Measurements from ENCODE around the gene ZNF175. TPM values are rescaled to one million over a fixed set of nuclear protein-coding genes. Genes with fewer than 3 reads are reported as not detected.

Gene ZNF175
- total and polyA plus RNA-seq, 9 of the 15 experiments (the other 6 are each of a cell fraction or from before 2014, with no cell fraction given): 3.7 to 37.9 (median 14.0) TPM

- TF ChIP-seq ZNF592 (IDR thresholded peaks at IDR 0.05): peak; percentile 43
- TF ChIP-seq ZNF217 (CRISPR knock-in tag; IDR thresholded peaks at IDR 0.05): no peak
- no peak for TF ChIP-seq GABPB2 (CRISPR knock-in tag; conservative IDR thresholded peaks at IDR 0.05)
- peak; percentile 63; the same call in 1 of the 2 replicates for TF ChIP-seq MYNN (IDR thresholded peaks at IDR 0.05)
- TF ChIP-seq MYNN (CRISPR knock-in tag; IDR thresholded peaks at IDR 0.05): no peak
- TF ChIP-seq NFRKB (IDR thresholded peaks at IDR 0.05; ENCODE audit: low read depth): no peak
- TF ChIP-seq CREB3L1 (IDR thresholded peaks at IDR 0.05; ENCODE audit: borderline replicate concordance, low read depth): no peak
- TF ChIP-seq CHD2 (IDR thresholded peaks at IDR 0.05; ENCODE audit: low read depth, low read length): no peak
- no peak for TF ChIP-seq ZBTB7A (IDR thresholded peaks at IDR 0.05; ENCODE audit: borderline replicate concordance, control insufficient read depth, low read depth, low read length)
- no peak for TF ChIP-seq NR2C2 (CRISPR knock-in tag; IDR thresholded peaks at IDR 0.05)
- TF ChIP-seq NR2C2 (tag; IDR thresholded peaks at IDR 0.05): peak; percentile 67; the same call in 1 of the 2 replicates
- TF ChIP-seq ZBTB33 (CRISPR knock-in tag; IDR thresholded peaks at IDR 0.05): no peak
- TF ChIP-seq FOSL1 (tag; conservative IDR thresholded peaks at IDR 0.05): peak; percentile 15; the same call in 1 of the 2 replicates
- no peak for TF ChIP-seq ZNF134 (CRISPR knock-in tag; conservative IDR thresholded peaks at IDR 0.05)
- peak in 1 of 2 experiments; percentile 62; a peak in 1 of 4 replicates for TF ChIP-seq RCOR1 (IDR thresholded peaks at IDR 0.05; ENCODE audit: borderline replicate concordance in 1 of 2, low read depth in 2 of 2, low read length in 2 of 2)
- TF ChIP-seq ZBED1 (IDR thresholded peaks at IDR 0.05): no peak
- no peak for TF ChIP-seq ZFPM2 (CRISPR knock-in tag; IDR thresholded peaks at IDR 0.05)
- TF ChIP-seq MIER1 (IDR thresholded peaks at IDR 0.05; ENCODE audit: low read depth): no peak
- TF ChIP-seq JUND (IDR thresholded peaks at IDR 0.05; ENCODE audit: borderline replicate concordance, low read depth, low read length): 0 out of 2 replicates have a peak, but pooled peaks have one; percentile 23
- TF ChIP-seq JUND (tag; IDR thresholded peaks at IDR 0.05; ENCODE audit: borderline replicate concordance, low read depth, low read length): peak; percentile 17; the same call in 1 of the 3 replicates
- TF ChIP-seq MITF (IDR thresholded peaks at IDR 0.05): peak; percentile 28; the same call in 1 of the 2 replicates
Measured at GRCh38 chr19:51566489-51567100, 4.5 kb upstream of the ZNF175 start (continued).

Data from K562 (cell line).